Stimulated activated CD8-positive, alpha-beta memory T cell treated with anti-CD3 and anti-CD28 coated beads, Interleukin-4, amount 100 ng/mL, for 24 hours (primary cell): Measurements from ENCODE around the gene PIP4K2A.
"Not testable (repeated sequence)": the region's sequence is repeated elsewhere in the genome, so short reads cannot be mapped to it uniquely, and the experiment has no call there.

Experiments
- DNase-seq: peaks from one replicate; pipeline ENCODE4 v3.0.0-alpha.2; 2020; ENCODE audit warnings: low read depth

PIP4K2A gene

GRCh38 chr10:22551681-22552365 lies 162.6 kb downstream of the PIP4K2A start:
- no peak for DNase-seq

GRCh38 chr10:22550732-22551131 lies 163.6 kb downstream of the PIP4K2A start:
- DNase-seq, result peak; percentile 54

GRCh38 chr10:22548344-22548743 lies 166.0 kb downstream of the PIP4K2A start:
- DNase-seq, result no peak

- no peak for DNase-seq
Measured at GRCh38 chr10:22545643-22546042, 168.7 kb downstream of the PIP4K2A start.

- DNase-seq, result no peak
Measured at GRCh38 chr10:22544325-22545068, 169.9 kb downstream of the PIP4K2A start.

GRCh38 chr10:22542773-22543172 lies 171.6 kb downstream of the PIP4K2A start:
- no peak for DNase-seq

GRCh38 chr10:22541900-22542299 lies 172.5 kb downstream of the PIP4K2A start:
- no peak for DNase-seq

GRCh38 chr10:22539579-22540298 lies 174.6 kb downstream of the PIP4K2A start:
- DNase-seq, result no peak

- DNase-seq, result no peak
Measured at GRCh38 chr10:22537810-22538209, 176.6 kb downstream of the PIP4K2A start.

- no peak for DNase-seq
Measured at GRCh38 chr10:22536620-22537019, 177.8 kb downstream of the PIP4K2A start.

- no peak for DNase-seq
Measured at GRCh38 chr10:22534849-22535604, 179.4 kb downstream of the PIP4K2A start.

- DNase-seq, result no peak
Measured at GRCh38 chr10:22531441-22531840, 182.9 kb downstream of the PIP4K2A start.

- no peak for DNase-seq
Measured at GRCh38 chr10:22531008-22531407, 183.4 kb downstream of the PIP4K2A start.

GRCh38 chr10:22527520-22527919 lies 186.9 kb downstream of the PIP4K2A start:
- DNase-seq, result no peak

GRCh38 chr10:22524333-22524732 lies 190.0 kb downstream of the PIP4K2A start:
- not testable (repeated sequence) for DNase-seq

- DNase-seq, result not testable (repeated sequence)
Measured at GRCh38 chr10:22520645-22521044, 193.7 kb downstream of the PIP4K2A start.

- no peak for DNase-seq
Measured at GRCh38 chr10:22518167-22518724, 196.1 kb downstream of the PIP4K2A start.

GRCh38 chr10:22515009-22515408 lies 199.4 kb downstream of the PIP4K2A start:
- DNase-seq, result no peak

- not testable (repeated sequence) for DNase-seq
Measured at GRCh38 chr10:22514414-22514758, 200.0 kb downstream of the PIP4K2A start.

- DNase-seq, result not testable (repeated sequence)
Measured at GRCh38 chr10:22513483-22514413, 200.6 kb downstream of the PIP4K2A start.

GRCh38 chr10:22512015-22512414 lies 202.4 kb downstream of the PIP4K2A start:
- not testable (repeated sequence) for DNase-seq
